Gastrocnemius medialis (tissue), 4 donors: ENCODE data around the gene UAP1. TPM values are rescaled to one million over a fixed set of nuclear protein-coding genes. Genes with fewer than 3 reads are reported as not detected.
A peak's percentile ranks its signal among the peaks of the same experiment; 100 is the strongest.

ENCODE experiments used
- ATAC-seq, 2 donors: fragments of 150-250 bp; one replicate each; pipeline ENCODE4 v1.9.1; 2016
- DNase-seq, 2 donors: peaks; one replicate each; pipeline ENCODE4 v3.0.0-alpha.2; 2019
- H3K27ac ChIP-seq, 4 donors: fragments of 200-600 bp; sonication (generic); 1 replicate in 1 of 4; 2 replicates in 3 of 4; pipeline ENCODE4 v1.5.1; 2016 to 2018; ENCODE audit warnings: mild to moderate bottlenecking in 2 of 4, moderate library complexity in 1 of 4
- H3K27me3 ChIP-seq, 3 donors: fragments of 200-600 bp; sonication (generic) in 2 of 3; 1 replicate in 1 of 3; 2 replicates in 2 of 3; pipeline versions ENCODE4 v1.5.1 to v1.6.0; 2016 to 2019; ENCODE audit warnings: mild to moderate bottlenecking in 1 of 3, moderate library complexity in 1 of 3
- H3K36me3 ChIP-seq, 2 donors: fragments of 200-600 bp; sonication (generic) in 1 of 2; one replicate each; pipeline ENCODE4 v1.5.1; 2017 to 2018
- H3K4me1 ChIP-seq, 2 donors: fragments of 200-600 bp; sonication (generic) in 1 of 2; one replicate each; pipeline ENCODE4 v1.5.1; 2016 to 2017; ENCODE audit warnings: mild to moderate bottlenecking in 2 of 2
- H3K4me3 ChIP-seq, 4 donors: fragments of 200-600 bp; sonication (generic) in 3 of 4; 1 replicate in 1 of 4; 2 replicates in 3 of 4; pipeline ENCODE4 v1.5.1; 2016 to 2019; ENCODE audit warnings: mild to moderate bottlenecking in 2 of 4
- H3K9me3 ChIP-seq, 3 donors: fragments of 200-600 bp; sonication (generic) in 2 of 3; 1 replicate in 1 of 3; 2 replicates in 2 of 3; pipeline ENCODE4 v1.5.1; 2016 to 2019
- POLR2A ChIP-seq, 2 donors: fragments of 450-650 bp; IDR thresholded peaks; one replicate each; pipeline ENCODE4 v1.6.1; 2017; ENCODE audit warnings: antibody characterized with exemption in 2 of 2, mild to moderate bottlenecking in 2 of 2, moderate library complexity in 2 of 2
- in situ Hi-C, 4 donors: fragments of 200-750 bp; cut with MboI; loops; one replicate each; pipeline versions ENCODE4 v1.15.0 to v1.8.0; 2017; ENCODE audit warnings: low sequenced_read_pairs in 4 of 4
- intact Hi-C: fragments of 100-400 bp; cut with DNase I; formaldehyde crosslinking; loops from one replicate; pipeline ENCODE4 v1.15.1; 2023; ENCODE audit warnings: low total_unique reads
- total RNA-seq, 4 donors: library from RNA; depleted of rRNA; stranded (reverse); fragments of >200 nt; gene quantifications; one replicate each; pipeline versions ENCODE4 v1.1.0 to v1.2.3, GENCODE V29; 2016
- TF ChIP-seq, protein P1 (sequence below), 5 experiments: fragments of 450-650 bp in 3 of 5; fragments of 200-600 bp in 2 of 5; sonication (generic) in 2 of 5; IDR thresholded peaks in 4 of 5; conservative IDR thresholded peaks in 1 of 5; 1 replicate in 4 of 5; 2 replicates in 1 of 5; pipeline ENCODE4 v1.5.1; 2016 to 2019; ENCODE audit warnings: antibody characterized with exemption in 5 of 5, mild to moderate bottlenecking in 3 of 5, moderate library complexity in 3 of 5

Gene UAP1
- total RNA-seq, 4 donors from 2014 or later = 29.2 to 57.3 (median 43.2) TPM

DNA sequence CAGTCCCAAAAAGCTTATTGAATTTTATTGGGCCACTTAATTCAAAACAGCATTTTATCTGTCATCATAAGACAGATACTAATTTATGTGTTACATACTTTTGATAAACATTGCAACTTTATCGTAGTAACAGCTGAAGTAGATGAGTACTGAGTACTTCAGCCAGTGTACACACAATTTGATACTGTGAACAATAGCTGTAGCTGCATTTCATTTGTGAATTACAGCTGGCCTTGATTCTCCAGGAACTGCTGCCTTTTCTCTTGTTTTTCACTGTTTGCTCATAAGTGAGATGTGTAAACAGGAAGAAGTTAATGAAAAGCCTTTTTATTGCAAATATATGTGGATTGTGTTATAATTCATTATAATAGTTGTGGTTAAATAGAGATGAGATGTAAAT lies 10.2 kb downstream of the UAP1 start:
- H3K36me3 ChIP-seq = peaks cover 0 to 18% of the 10 kb centered on the region in 2 donors
- intact Hi-C loops (no loop called here), in situ Hi-C loops (no loop called here)
- TF ChIP-seq, protein P1, sequence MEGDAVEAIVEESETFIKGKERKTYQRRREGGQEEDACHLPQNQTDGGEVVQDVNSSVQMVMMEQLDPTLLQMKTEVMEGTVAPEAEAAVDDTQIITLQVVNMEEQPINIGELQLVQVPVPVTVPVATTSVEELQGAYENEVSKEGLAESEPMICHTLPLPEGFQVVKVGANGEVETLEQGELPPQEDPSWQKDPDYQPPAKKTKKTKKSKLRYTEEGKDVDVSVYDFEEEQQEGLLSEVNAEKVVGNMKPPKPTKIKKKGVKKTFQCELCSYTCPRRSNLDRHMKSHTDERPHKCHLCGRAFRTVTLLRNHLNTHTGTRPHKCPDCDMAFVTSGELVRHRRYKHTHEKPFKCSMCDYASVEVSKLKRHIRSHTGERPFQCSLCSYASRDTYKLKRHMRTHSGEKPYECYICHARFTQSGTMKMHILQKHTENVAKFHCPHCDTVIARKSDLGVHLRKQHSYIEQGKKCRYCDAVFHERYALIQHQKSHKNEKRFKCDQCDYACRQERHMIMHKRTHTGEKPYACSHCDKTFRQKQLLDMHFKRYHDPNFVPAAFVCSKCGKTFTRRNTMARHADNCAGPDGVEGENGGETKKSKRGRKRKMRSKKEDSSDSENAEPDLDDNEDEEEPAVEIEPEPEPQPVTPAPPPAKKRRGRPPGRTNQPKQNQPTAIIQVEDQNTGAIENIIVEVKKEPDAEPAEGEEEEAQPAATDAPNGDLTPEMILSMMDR (IDR thresholded peaks at IDR 0.05 in 4 of 5, conservative IDR thresholded peaks at IDR 0.05 in 1 of 5) = no peak
- no peak for TF ChIP-seq POLR2A (IDR thresholded peaks at IDR 0.05)
- peaks cover 9 to 14% of the 10 kb centered on the region in 2 donors for H3K4me1 ChIP-seq
- DNase-seq (no peak), ATAC-seq (no peak)
- peak overlapping the region in 1 of 4 donors; percentile 30 for H3K27ac ChIP-seq
- H3K27me3 ChIP-seq = no peaks in the 10 kb centered on the region
- H3K9me3 ChIP-seq = no peaks in the 10 kb centered on the region
- H3K4me3 ChIP-seq = no peak overlapping the region

DNA sequence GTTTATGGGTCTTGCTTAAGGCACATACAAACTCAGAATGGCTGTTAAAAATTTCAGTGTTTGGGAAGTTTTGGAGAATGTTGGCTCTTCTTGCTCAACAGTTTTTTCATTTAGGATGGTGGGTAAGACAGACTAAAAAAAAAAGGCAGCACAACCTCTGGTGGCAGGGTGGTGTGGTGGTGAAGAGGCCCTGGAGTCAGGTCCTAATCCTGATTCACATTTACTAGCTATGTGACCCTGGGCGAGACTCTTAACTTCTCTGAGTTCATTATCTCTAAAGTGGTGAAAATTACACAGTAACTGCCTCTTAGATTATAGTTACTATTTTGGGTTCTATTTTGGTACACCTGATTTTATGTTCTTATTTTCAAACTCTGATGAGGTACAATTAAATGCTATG lies 11.6 kb downstream of the UAP1 start:
- Histone ChIP-seq H3K36me3 (peaks cover 0 to 15% of the 10 kb centered on the region in 2 donors), H3K4me1 (peaks cover 9 to 14% of the 10 kb centered on the region in 2 donors), H3K27ac (no peak overlapping the region), H3K9me3 (no peaks in the 10 kb centered on the region), H3K4me3 (no peak overlapping the region), H3K27me3 (no peaks in the 10 kb centered on the region)
- intact Hi-C loops = no loop called here
- no peak for TF ChIP-seq POLR2A (IDR thresholded peaks at IDR 0.05)
- TF ChIP-seq, protein P1 (IDR thresholded peaks at IDR 0.05 in 4 of 5, conservative IDR thresholded peaks at IDR 0.05 in 1 of 5) = no peak
- DNase-seq (no peak), ATAC-seq (no peak)
- in situ Hi-C loops = no loop called here

DNA sequence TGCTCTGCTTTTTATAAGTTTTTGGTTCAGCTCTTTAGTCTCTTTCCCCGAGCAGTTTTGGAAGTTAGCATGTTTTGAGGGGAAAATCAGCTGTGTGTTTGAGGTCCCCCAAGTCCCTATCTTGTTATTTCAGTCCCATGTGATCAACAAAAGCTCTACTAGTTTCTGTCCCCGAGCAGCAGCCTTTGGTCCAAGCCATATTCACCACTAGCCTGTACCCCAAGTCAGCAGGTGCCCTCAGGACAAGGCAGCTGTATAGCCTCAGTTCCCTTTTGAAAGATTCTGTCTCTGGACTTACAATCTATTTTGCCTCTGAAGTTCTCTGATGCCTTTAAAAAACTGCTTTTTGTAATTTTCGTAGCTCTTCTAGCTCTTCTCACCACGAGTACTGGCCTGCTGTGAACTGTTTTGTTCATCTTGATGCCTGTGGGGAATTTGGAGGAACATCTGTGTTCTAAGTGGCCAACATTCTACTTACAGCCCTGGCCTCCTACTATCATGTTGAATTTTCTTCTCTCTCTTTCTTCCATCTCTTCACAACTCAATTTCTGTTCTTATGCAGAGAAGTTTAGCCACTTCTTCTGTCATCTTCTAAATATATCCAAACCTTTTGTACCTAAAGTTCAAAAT lies 16.7 kb downstream of the UAP1 start:
- Histone ChIP-seq H3K4me3 (no peak overlapping the region), H3K4me1 (peaks cover 15 to 19% of the 10 kb centered on the region in 2 donors), H3K27me3 (no peaks in the 10 kb centered on the region), H3K9me3 (no peaks in the 10 kb centered on the region), H3K36me3 (peaks cover 0 to 20% of the 10 kb centered on the region in 2 donors), H3K27ac (peak overlapping the region; percentile 34 to 65 (median 54))
- ATAC-seq (peak in 1 of 2 donors; percentile 63), DNase-seq (no peak)
- intact Hi-C loops (no loop called here), in situ Hi-C loops (no loop called here)
- TF ChIP-seq, protein P1 (IDR thresholded peaks at IDR 0.05 in 4 of 5, conservative IDR thresholded peaks at IDR 0.05 in 1 of 5) = no peak
- no peak for TF ChIP-seq POLR2A (IDR thresholded peaks at IDR 0.05)

DNA sequence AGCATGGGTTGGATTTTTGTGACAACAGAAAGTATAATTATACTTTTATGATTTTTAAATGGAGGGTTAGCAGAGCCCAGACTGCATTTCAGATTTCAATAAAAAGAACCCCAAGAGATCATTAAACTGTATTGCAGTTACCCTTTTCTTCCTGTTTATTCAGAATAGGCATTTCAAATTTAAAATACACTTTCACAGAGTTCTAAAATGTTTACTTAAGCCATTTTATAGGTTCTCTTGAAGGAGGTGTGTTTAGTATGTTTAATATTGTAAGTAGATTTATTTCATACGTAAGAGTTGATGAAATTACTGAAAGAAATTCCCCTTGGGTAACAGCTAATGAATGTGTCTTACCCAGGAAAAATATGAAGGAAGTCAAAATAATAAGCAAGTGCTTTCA lies 17.4 kb downstream of the UAP1 start:
- TF ChIP-seq, protein P1 (IDR thresholded peaks at IDR 0.05 in 4 of 5, conservative IDR thresholded peaks at IDR 0.05 in 1 of 5) = no peak
- no peak for TF ChIP-seq POLR2A (IDR thresholded peaks at IDR 0.05)
- Histone ChIP-seq H3K27me3 (no peaks in the 10 kb centered on the region), H3K27ac (peak overlapping the region in 3 of 4 donors; percentile 34 to 65 (median 63)), H3K4me3 (no peak overlapping the region), H3K36me3 (peaks cover 0 to 21% of the 10 kb centered on the region in 2 donors), H3K9me3 (no peaks in the 10 kb centered on the region), H3K4me1 (peaks cover 15 to 19% of the 10 kb centered on the region in 2 donors)
- no peak for DNase-seq
- no peak for ATAC-seq
- in situ Hi-C loops = no loop called here
- intact Hi-C loops = no loop called here
